EH (cell line): Measurements from ENCODE around the gene FBXL15.
A peak's percentile ranks its signal among the peaks of the same experiment; 100 is the strongest.

Source experiments
- DNase-seq: peaks from one replicate; pipeline ENCODE4 v3.0.0-alpha.2; 2015; ENCODE audit warnings: low read depth

Gene FBXL15

DNA sequence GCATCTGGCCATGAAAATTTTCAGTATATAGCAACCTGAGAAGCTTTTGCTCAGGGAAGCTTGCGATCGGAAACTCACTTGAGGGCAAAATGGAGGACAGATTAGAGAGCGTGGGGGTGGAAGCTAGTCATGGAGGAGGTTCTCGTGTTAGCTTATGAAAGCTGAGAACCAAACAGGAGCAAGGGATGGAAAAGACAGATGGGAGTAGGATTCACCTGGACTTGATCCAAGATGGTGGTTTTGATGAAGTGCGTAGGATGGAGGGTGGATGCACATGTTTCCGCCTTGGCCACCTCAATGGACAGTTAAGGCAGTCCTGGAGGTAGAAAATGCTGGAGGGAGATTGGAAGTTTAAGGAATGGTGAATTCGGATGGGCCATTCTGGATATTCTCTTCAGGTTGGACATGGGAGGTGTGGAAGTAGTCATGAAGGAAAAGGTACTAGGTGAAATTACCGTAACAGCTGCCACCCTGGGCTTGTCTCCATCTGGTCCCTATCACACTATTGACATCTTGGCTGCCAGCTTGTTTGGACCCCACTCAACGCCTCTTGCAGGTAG lies 37.0 kb downstream of the FBXL15 start:
- DNase-seq = no peak

GRCh38 chr10:102458656-102459055 lies 38.0 kb downstream of the FBXL15 start:
- no peak for DNase-seq

DNA sequence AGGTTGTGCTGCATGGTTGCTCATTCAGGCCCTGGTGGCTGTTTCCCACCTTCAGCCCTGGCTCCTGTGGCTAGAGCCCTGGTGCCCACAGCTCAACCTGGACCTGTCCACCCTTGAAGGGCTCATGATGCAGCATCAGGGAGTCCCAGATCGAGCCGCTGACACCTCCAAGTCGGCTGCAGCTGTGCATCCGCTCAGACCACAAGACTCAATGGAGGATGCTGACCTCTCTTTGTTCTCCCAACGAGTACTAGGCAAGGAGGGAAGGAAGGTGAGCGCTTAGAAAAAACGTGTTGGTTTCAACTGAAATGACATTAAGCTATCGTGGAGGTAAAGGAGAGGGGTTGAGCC lies 40.2 kb downstream of the FBXL15 start:
- DNase-seq = no peak

GRCh38 chr10:102461187-102462054 lies 40.8 kb downstream of the FBXL15 start:
- peak; percentile 83 for DNase-seq

- no peak for DNase-seq
Measured at GRCh38 chr10:102462512-102463054, 41.9 kb downstream of the FBXL15 start.

GRCh38 chr10:102463983-102464382 lies 43.3 kb downstream of the FBXL15 start:
- DNase-seq = no peak

DNA sequence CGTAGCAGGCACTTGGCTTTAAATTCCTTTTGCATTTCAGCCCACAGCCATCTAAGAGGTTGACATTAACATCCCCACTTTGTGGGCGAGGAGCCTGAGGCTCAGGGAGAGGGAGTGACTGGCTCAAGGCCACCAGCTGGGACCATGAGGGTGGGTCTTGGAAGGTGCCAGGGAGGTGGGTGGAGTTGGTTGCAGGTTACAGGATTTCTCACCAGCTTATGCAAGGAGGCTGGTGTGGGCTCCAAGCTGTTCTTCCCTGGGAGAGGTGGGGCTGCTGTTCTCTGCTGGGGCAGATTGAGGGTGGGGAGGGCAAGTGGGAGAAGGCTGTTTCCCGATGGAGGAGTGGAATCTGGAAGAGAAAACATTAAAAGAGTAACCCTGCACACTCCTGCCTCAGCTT lies 44.8 kb downstream of the FBXL15 start:
- DNase-seq = no peak

DNA sequence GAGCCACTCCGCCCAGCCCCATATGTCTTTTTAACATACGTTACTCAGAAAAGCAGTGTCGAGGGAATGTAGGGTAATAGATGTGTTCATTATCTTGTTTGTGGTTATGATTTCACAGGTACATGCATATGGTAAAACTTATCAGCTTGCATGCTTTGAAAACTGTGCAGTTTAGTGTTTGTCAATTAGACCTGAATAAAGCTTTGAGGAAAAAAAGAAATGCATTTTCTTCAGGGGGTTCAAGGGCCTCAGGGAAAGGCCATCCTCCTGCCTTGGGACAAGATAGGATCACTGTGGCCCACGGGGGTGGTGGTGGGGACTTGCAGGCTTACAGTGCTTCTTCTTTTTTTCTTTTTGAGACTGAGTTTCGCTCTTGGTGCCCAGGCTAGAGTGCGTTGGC lies 46.7 kb downstream of the FBXL15 start:
- DNase-seq = no peak

GRCh38 chr10:102467971-102468438 lies 47.4 kb downstream of the FBXL15 start:
- no peak for DNase-seq

GRCh38 chr10:102468683-102469082 lies 48.0 kb downstream of the FBXL15 start:
- no peak for DNase-seq

- no peak for DNase-seq
Measured at GRCh38 chr10:102470579-102471546, 50.2 kb downstream of the FBXL15 start.
